HK-2 (cell line): ENCODE results near the gene YARS1.

Source experiments
- DNase-seq: peaks from one replicate; pipeline ENCODE4 v3.0.0-alpha.2; 2018; ENCODE audit not compliant: unreplicated experiment

The YARS1 gene

GRCh38 chr1:32765570-32766327 lies 51.4 kb downstream of the YARS1 start:
- DNase-seq = no peak

DNA sequence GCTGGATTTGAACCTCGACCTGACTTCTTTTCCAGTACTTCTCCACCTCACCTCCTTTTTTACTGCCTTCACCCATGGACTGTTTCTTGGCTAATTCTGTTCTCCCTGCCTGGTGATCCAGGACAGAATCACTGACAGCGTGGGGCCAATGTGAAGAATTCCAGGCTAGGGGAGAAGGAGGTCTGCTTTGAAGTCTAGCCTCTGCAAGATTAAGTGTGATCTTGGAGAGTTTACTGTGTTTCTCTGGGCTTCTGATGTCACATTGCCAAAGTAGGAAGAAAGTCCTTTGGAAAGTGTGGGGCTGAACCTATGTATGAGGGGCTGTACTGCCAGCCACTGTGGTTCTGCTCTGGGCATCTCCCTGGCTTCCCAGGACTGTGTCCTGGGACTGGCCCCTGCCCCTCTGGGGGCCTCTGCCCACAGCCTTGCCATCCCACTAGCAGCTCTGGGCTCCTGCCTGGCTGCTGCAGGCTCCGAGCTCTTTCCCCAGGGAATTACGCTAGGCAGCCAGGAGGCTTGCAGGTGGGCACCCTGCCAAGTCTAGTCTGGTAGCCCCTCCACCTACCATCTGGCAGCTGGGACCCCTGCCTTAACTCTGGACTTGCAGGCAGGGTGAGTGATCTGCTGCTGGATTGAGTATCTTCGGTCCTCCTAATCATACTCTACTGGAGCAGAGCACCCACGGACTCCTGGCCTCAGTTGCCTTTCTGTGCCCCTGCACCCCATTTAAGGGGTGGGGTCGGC lies 52.2 kb downstream of the YARS1 start:
- no peak for DNase-seq

- no peak for DNase-seq
Observed at GRCh38 chr1:32763221-32763620, 53.9 kb downstream of the YARS1 start.

GRCh38 chr1:32761936-32762335 lies 55.2 kb downstream of the YARS1 start:
- DNase-seq = no peak

- DNase-seq = peak; percentile 66
Observed at GRCh38 chr1:32761253-32761877, 55.8 kb downstream of the YARS1 start.

- peak; percentile 98 for DNase-seq
Observed at GRCh38 chr1:32759997-32760623, 57.0 kb downstream of the YARS1 start.

DNA sequence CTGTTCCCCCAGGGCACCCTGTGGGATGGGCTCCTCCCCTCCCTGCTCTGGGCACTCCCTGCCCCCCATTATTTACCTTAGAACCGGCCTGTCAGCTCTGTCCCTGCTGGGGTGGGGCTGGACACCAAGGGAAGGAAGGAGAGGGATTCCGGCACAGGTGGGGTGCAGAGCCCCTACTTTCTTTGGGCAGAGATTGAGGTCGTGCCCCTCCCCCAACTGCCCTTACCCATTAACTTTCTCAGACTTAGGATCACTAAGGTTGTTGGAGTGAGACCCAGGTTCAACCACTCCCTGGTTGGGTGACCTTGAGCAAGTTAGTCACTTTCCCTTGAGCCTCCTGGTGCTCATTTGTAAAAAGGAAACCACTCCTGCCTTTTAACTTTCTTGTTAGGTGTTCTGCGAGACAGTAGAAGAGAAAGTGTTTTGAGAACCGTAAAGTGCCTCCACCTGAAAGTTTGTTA lies 57.6 kb downstream of the YARS1 start:
- DNase-seq = no peak

DNA sequence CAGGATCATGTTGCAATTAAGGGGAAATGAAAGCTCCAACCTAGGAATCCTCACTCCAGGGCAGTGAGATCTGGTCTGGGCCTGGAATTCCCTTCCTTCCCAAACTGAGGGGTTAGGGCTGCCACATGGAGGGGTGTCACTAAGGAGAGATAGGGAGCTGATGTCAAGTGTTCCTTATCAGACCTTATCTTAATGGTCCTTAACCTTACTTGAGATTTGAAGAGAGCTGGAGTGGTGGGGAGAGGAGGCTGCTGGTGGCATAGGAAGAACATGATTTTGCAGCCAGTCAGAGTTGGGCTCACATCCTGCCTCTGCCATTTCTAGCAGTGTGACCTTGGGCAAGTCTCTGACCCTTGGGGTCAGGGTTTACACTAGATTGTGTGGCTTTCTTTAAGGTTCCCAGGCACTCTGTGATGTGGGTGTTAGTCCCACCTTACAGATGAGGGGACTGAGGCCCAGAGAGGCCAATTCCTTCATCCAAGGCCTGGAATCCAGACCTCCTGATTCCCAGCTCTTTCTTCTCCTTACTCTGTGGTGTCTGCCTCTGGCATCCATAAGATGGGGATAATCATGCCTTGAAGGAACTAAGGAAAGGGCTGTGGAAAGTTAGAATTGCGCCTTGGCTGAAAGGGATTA lies 58.2 kb downstream of the YARS1 start:
- DNase-seq = no peak

DNA sequence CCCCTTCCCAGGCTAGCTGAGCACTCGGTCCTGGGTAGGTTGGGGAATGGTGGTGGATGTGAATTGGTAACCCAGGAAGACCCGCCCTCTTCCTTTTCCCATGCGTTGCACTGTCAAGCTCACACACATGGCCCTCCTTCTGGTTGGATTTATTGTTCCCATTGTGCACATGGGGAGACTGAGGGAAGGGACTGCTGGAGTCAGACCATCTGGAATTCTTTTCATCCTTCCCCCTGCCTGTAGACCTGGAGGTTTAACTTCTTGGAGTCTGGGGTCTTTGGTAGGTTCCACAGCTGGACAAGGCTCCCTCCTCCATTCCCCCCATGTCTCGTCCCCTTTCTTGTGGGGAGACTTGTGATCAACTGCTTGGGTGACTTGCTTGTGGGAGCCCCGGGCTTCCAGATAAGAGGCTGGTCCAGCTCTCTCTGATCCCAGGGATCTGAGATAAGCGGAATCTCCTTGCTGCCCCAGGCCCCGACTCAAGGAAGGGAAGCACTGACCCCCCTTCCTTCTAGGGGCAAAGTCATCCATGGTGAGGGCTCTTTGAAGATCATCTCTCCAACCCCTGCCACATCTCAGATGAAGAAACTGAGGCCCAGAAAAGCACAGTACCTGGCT lies 58.9 kb downstream of the YARS1 start:
- no peak for DNase-seq

DNA sequence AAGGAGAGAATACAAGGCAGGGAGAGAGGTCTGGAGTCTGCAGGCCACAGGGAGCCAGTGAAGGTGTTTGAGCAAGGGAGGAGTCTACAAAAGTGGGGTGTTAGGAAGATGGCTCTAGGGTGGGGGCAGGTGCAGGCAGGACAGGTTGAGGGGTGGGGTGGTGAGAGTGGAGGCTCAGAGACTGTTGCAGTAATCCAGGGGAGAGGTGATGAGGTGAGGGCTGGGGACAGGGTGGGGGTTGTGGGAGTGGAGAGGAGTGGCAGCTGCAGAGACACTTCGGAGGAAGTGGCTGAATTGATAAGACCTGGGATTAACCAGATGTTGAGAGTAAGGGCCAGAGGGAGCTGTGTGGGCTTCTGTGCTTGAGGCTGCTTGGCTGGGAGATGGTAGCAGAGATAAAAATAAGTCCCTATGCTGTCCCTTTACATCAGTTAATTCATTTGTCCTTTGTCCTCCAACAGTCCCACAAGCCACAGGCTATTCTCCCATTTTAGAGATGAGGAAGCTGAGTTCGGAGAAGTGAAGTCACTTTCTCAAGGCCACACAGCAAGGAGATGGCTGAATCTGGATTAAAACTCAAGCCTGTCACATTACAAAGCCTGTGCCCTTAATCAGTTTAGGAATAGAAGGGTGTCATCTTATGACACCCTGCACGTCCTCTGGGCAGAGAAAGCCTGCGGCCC lies 59.8 kb downstream of the YARS1 start:
- DNase-seq = no peak

GRCh38 chr1:32755810-32756159 lies 61.4 kb downstream of the YARS1 start:
- DNase-seq = no peak

GRCh38 chr1:32755098-32755809 lies 61.9 kb downstream of the YARS1 start:
- DNase-seq = no peak

DNA sequence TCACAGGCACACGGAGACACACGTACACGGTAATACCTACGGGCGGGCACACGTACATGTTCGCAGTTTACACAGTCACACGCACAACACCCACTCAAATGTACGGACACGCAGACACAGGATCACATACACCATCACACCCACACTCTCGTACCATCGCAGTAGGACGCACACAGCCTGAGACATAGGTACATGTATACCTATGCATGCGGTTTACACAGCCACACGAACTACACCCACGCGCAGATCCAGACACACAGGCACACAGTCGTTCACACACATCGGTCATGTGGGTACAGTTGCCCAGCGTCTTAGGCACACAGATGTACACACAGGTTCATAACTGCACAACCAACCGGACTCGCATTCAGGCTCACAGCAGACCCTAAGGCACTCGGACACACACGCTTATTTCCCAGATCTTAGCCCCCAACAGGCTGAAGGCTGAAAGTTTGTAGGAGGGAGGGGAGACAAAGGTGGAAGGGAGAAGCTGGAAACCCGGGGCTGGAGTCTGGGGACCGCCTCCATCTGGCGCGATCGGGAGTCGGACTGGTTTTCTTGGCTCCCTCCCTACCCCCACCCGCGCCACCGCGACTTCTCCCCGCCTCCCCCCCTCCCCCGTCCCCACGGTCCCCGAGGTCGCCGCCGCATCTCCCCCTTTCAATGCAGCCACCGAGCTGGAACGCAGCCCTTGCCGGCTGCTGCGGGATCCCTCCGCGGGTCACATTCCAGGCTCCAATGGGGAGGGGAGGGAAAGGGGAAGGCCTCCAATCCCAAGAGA lies 62.7 kb downstream of the YARS1 start:
- DNase-seq = no peak

- no peak for DNase-seq
Observed at GRCh38 chr1:32753532-32754316, 63.4 kb downstream of the YARS1 start.

GRCh38 chr1:32749771-32750170 lies 67.4 kb downstream of the YARS1 start:
- no peak for DNase-seq

DNA sequence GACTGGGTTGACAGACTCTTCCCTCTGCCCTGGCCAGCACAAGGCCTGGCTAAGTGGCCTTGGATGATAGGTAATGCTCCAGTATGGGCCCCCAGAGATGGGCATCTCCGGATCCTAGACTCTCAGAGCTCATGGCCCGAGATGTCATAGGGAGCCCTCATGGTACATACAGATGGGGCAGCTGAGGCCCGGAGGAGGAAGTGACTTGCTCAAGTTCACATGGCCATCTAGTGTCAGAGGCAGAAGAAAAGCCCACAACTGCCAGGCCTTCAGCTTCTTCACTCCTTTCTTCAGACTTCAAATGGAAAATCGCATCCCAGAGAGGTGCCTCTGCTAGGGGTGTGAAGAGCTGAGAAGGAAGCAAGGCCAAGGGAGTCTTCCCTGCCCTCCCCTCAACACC lies 67.8 kb downstream of the YARS1 start:
- no peak for DNase-seq

- no peak for DNase-seq
Observed at GRCh38 chr1:32748926-32749325, 68.2 kb downstream of the YARS1 start.

- DNase-seq = no peak
Observed at GRCh38 chr1:32748348-32748747, 68.8 kb downstream of the YARS1 start.

- no peak for DNase-seq
Observed at GRCh38 chr1:32746130-32746529, 71.0 kb downstream of the YARS1 start.
